GM12874 (cell line): ENCODE results near the gene YTHDC1.

Experiments used
- TF ChIP-seq, protein P1 (sequence below): IDR thresholded peaks from 2 replicates; pipeline ENCODE4 v1.5.1; 2011; ENCODE audit warnings: low read depth, mild to moderate bottlenecking, control low read depth, low read length, moderate library complexity; ENCODE audit not compliant: insufficient read depth

YTHDC1 gene

DNA sequence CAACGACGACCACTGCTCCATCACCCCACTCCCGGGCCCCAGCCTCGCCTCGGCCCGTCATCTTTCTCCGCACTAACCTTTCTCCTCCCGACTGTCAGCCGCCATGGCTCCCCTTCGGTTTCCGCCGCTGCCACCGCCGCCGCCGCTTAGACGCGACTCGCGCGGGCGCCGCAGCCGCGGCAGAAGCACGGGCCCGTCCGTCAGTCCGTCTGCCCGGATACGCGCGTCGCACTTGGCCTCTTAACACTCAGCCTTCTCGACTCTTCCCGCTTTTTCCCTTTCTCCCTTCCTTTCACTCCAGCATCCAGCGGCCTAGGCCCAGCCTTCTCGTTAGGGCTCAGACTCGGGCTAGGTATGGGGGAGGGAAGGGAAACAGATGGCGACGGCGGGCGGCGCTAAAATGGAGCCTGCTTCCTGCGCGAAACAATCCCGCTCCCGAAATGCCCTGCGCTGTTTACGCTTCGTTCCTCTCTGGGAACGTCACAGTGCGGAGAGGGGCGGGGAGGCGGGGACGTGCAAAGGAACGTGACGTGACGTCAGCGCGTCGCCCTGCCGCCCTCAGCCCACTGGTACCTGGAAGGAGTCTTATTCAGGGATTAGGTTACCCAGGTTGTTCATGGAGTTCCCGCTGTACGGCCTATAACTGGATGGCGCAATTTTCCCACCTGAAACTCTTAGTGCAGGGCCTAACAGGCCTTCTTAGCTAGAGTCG lies at the start of gene YTHDC1:
Gene YTHDC1, minus strand, starts transcription at position 442 of the 712 bp plus-strand sequence. Its CDS starts 337 bp downstream, at position 105.
- TF ChIP-seq, protein P1, sequence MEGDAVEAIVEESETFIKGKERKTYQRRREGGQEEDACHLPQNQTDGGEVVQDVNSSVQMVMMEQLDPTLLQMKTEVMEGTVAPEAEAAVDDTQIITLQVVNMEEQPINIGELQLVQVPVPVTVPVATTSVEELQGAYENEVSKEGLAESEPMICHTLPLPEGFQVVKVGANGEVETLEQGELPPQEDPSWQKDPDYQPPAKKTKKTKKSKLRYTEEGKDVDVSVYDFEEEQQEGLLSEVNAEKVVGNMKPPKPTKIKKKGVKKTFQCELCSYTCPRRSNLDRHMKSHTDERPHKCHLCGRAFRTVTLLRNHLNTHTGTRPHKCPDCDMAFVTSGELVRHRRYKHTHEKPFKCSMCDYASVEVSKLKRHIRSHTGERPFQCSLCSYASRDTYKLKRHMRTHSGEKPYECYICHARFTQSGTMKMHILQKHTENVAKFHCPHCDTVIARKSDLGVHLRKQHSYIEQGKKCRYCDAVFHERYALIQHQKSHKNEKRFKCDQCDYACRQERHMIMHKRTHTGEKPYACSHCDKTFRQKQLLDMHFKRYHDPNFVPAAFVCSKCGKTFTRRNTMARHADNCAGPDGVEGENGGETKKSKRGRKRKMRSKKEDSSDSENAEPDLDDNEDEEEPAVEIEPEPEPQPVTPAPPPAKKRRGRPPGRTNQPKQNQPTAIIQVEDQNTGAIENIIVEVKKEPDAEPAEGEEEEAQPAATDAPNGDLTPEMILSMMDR: no peak

DNA sequence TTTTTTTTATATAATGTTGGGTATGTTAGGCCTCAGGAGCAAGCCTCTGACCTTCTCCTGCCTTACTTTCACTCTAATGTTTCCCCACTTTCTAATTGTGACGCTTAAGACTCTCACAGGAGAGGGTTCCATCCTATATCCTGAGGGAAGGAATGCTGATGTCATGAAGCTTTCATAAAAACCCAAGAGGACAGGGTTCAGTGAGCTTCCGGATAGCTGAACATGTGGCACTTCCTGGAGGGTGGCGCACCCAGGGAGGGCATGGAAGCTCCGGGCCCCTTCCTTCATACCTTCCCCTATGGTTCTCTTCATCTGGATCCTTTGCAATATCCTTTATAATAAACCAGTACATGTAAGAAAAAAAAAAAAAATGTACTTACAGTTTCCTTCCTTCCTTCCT lies 49.4 kb upstream of the YTHDC1 start:
- TF ChIP-seq, protein P1: no peak

DNA sequence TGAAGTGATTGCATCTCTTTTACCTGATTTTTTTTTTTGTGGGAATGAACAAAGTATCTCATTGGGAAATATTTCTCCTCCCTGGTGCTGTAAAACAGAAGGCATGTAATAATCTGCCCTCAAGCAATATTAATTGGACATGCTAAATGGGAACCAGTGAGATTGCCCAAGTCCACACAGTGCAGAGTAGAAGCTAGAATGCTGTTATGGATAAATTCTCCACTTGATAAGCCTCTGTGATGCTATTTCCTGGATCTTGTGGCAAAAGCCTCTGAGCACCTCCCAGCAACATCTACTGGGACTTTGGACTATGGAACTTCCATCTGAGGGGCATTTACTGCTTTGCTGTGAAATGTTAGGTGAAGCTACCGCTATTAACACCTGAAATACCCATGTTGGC lies 46.9 kb upstream of the YTHDC1 start:
- TF ChIP-seq, protein P1: no peak

DNA sequence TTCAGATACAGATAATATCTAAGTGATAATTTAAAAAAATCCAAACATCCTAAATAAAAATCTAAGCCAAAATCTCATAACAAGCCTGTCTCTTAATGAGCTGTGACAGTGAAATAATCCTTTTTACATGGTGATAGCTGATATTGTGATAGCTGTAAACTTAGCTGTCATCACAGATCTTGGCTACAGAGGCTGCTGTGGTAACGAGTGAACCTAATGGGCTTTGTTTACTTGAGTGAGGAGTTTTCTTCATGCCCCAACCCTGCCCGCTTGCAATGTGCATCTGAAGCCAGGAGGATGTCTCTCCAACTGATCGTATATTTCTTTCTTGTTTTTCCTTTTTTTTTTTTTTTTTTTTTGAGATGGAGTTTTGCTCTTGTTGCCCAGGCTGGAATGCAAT lies 41.5 kb upstream of the YTHDC1 start:
- TF ChIP-seq, protein P1: no peak

- TF ChIP-seq, protein P1: no peak
These were observed 40.5 kb upstream of the YTHDC1 start for GRCh38 chr4:68390205-68390935.

GRCh38 chr4:68388347-68388865 lies 38.5 kb upstream of the YTHDC1 start:
- TF ChIP-seq, protein P1: no peak

GRCh38 chr4:68385267-68385666 lies 35.4 kb upstream of the YTHDC1 start:
- TF ChIP-seq, protein P1: no peak
